ENCODE results near the gene PSMC2. TPM values are rescaled to one million over a fixed set of nuclear protein-coding genes. Genes with fewer than 3 reads are reported as not detected.

The PSMC2 gene
- total RNA-seq, 1 donor from 2014 or later: 111 TPM

GRCh38 chr7:103373866-103374643 lies 26.6 kb downstream of the PSMC2 start:
- intact Hi-C loops (cut with micrococcal nuclease): no loop called here
- TF ChIP-seq CTCF (IDR thresholded peaks at IDR 0.05; ENCODE audit: borderline replicate concordance): no peak

GRCh38 chr7:103379270-103379975 lies 32.0 kb downstream of the PSMC2 start:
- Histone ChIP-seq H3K27ac (replicated peaks) (no peak overlapping the region), H3K4me3 (no peak overlapping the region), H3K27me3 (ENCODE audit: low read depth) (peaks cover 21% of the 10 kb centered on the region), H3K36me3 (no peaks in the 10 kb centered on the region), H3K4me1 (no peaks in the 10 kb centered on the region), H3K9me3 (replicated peaks) (no peaks in the 10 kb centered on the region)
- DNase-seq: no peak
- intact Hi-C loops (cut with micrococcal nuclease): no loop called here
- no peak for TF ChIP-seq CTCF (IDR thresholded peaks at IDR 0.05; ENCODE audit: borderline replicate concordance)

More at GRCh38 chr7:103373866-103374643, 26.6 kb downstream of the PSMC2 start:
- H3K4me3 ChIP-seq: no peak overlapping the region
- peaks cover 18% of the 10 kb centered on the region for H3K27me3 ChIP-seq (ENCODE audit: low read depth)
- no peaks in the 10 kb centered on the region for H3K4me1 ChIP-seq
- no peak overlapping the region for H3K27ac ChIP-seq (replicated peaks)
- no peaks in the 10 kb centered on the region for H3K9me3 ChIP-seq (replicated peaks)
- DNase-seq: no peak
- H3K36me3 ChIP-seq: peaks cover 5% of the 10 kb centered on the region

- no peaks in the 10 kb centered on the region for H3K9me3 ChIP-seq (replicated peaks)
- TF ChIP-seq CTCF (IDR thresholded peaks at IDR 0.05; ENCODE audit: borderline replicate concordance): no peak
- no peak overlapping the region for H3K27ac ChIP-seq (replicated peaks)
- H3K36me3 ChIP-seq: no peaks in the 10 kb centered on the region
- H3K27me3 ChIP-seq (ENCODE audit: low read depth): peaks cover 22% of the 10 kb centered on the region
- intact Hi-C loops (cut with micrococcal nuclease): no loop called here
- no peak for DNase-seq
- H3K4me3 ChIP-seq: no peak overlapping the region
- no peaks in the 10 kb centered on the region for H3K4me1 ChIP-seq
Observed at GRCh38 chr7:103380395-103381191, 33.1 kb downstream of the PSMC2 start.

- intact Hi-C loops (cut with micrococcal nuclease): no loop called here
- Histone ChIP-seq H3K27me3 (ENCODE audit: low read depth) (peaks cover 29% of the 10 kb centered on the region), H3K36me3 (no peaks in the 10 kb centered on the region), H3K4me3 (no peak overlapping the region), H3K9me3 (replicated peaks) (no peaks in the 10 kb centered on the region), H3K4me1 (no peaks in the 10 kb centered on the region), H3K27ac (replicated peaks) (no peak overlapping the region)
- no peak for TF ChIP-seq CTCF (IDR thresholded peaks at IDR 0.05; ENCODE audit: borderline replicate concordance)
- DNase-seq: no peak
Observed at GRCh38 chr7:103381280-103382031, 34.0 kb downstream of the PSMC2 start.

- intact Hi-C loops (cut with micrococcal nuclease): no loop called here
- TF ChIP-seq CTCF (IDR thresholded peaks at IDR 0.05; ENCODE audit: borderline replicate concordance): no peak
Observed at GRCh38 chr7:103382032-103382402, 34.6 kb downstream of the PSMC2 start.

More at GRCh38 chr7:103382032-103382402, 34.6 kb downstream of the PSMC2 start:
- no peaks in the 10 kb centered on the region for H3K4me1 ChIP-seq
- H3K4me3 ChIP-seq: no peak overlapping the region
- H3K27ac ChIP-seq (replicated peaks): no peak overlapping the region
- no peak for DNase-seq
- peaks cover 29% of the 10 kb centered on the region for H3K27me3 ChIP-seq (ENCODE audit: low read depth)
- H3K36me3 ChIP-seq: no peaks in the 10 kb centered on the region
- H3K9me3 ChIP-seq (replicated peaks): no peaks in the 10 kb centered on the region
